Mucosa of rectum (tissue), 2 donors: ENCODE results near the gene PTAR1.

ENCODE experiments used
- H3K27ac ChIP-seq, 2 donors: one replicate each; pipeline ENCODE4 v1.7.0; 2013; ENCODE audit warnings: inconsistent platforms in 2 of 2, low read depth in 2 of 2, low read length in 2 of 2
- H3K27me3 ChIP-seq, 2 donors: one replicate each; pipeline ENCODE4 v1.7.0; 2013; ENCODE audit warnings: low read length in 2 of 2; ENCODE audit not compliant: control insufficient read depth in 2 of 2, insufficient read depth in 2 of 2
- H3K36me3 ChIP-seq, 2 donors: one replicate each; pipeline ENCODE4 v1.7.0; 2013; ENCODE audit warnings: low read length in 2 of 2; ENCODE audit not compliant: control insufficient read depth in 2 of 2, insufficient read depth in 2 of 2
- H3K4me1 ChIP-seq, 2 donors: one replicate each; pipeline ENCODE4 v1.7.0; 2013; ENCODE audit warnings: low read length in 2 of 2, mild to moderate bottlenecking in 1 of 2; ENCODE audit not compliant: control insufficient read depth in 2 of 2, insufficient read depth in 2 of 2
- H3K4me3 ChIP-seq, 2 donors: one replicate each; pipeline ENCODE4 v1.7.0; 2013; ENCODE audit warnings: low read length in 2 of 2
- H3K9ac ChIP-seq, 2 donors: one replicate each; pipeline ENCODE4 v1.7.0; 2013; ENCODE audit warnings: low read length in 2 of 2, low read depth in 1 of 2, mild to moderate bottlenecking in 1 of 2
- H3K9me3 ChIP-seq, 2 donors: one replicate each; pipeline ENCODE4 v1.7.0; 2013; ENCODE audit warnings: low read length in 2 of 2; ENCODE audit not compliant: control insufficient read depth in 2 of 2
- donor health status: healthy.
- donor health status: Normal muscosa, but diverticular disease.

The PTAR1 gene

DNA sequence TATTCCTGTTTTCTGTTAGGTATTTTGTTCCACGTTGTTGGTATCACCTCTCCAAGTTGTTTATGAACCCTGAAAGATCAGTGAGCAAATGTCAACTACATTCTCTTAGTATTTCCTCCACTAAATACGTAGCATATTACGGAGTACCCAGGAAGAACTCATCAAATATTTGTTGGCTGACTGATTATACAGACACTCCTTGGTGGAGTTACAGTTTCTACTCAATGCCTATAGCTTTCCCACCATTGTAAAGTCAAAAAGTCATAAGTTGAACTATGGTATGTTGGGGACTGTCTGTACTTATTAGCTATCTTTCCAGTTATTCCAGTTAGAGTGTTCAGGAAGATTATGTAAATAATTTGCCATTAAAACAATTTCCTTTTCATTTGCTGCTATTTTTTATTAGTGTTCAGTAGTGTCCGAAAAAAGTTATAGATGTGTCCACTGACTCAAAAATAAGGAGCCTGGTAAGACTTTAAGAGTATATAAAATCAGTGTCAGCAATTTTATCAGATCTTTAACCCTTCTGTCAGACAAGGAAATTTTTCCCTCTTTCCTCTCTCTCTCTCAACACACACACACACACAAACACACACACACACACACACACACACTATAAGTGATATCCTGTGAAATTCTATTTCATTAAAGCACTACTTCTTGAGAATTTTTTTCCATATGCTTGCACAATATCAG is 80.8 kb downstream of the PTAR1 start:
- Histone ChIP-seq H3K4me3 (no peak overlapping the region), H3K27ac (no peak overlapping the region), H3K9ac (no peak overlapping the region), H3K27me3 (no peaks in the 10 kb centered on the region), H3K4me1 (no peaks in the 10 kb centered on the region), H3K36me3 (no peaks in the 10 kb centered on the region), H3K9me3 (no peaks in the 10 kb centered on the region)

DNA sequence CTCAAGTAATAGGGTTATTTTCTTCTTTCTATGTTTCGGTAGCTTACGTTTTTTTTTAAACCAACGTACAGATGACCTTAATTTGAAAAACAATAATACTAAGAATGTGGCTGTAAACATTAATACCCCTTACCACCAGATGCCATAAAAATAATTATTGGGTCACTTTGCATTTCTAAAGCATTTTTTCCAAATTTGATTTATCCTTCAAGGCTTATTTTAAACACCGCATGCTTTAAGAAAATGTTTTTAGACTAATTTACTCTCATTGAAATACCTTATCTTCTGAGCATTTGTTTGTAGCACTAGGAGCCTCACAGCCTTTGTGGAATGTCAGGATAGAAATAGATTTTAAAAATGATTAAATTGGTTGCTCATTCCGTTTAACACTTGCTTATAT is 81.9 kb downstream of the PTAR1 start:
- H3K27ac ChIP-seq, result no peak overlapping the region
- H3K4me1 ChIP-seq, result peaks cover 5% of the 10 kb centered on the region in 2 donors
- H3K36me3 ChIP-seq, result no peaks in the 10 kb centered on the region
- no peak overlapping the region for H3K4me3 ChIP-seq
- no peaks in the 10 kb centered on the region for H3K27me3 ChIP-seq
- no peaks in the 10 kb centered on the region for H3K9me3 ChIP-seq
- no peak overlapping the region for H3K9ac ChIP-seq

DNA sequence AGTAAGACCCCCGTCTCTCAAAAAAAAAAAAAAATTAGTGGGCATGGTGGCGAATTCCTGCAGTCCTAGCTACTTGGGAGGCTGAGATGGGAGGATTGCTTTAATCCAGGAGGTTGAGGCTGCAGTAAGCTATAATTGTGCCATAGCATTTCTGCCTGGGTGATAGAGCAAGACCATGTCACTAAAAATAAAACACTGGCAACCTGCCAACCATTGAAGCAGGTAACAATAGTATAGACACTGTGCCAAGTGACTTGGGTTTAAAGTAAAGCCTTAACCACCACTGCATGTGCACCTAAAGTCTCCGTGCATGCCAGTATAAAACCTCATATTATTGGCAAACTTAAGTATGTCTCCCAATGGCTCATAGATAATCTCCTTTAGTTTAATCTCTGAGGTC is 84.2 kb downstream of the PTAR1 start:
- Histone ChIP-seq H3K9ac (no peak overlapping the region), H3K36me3 (no peaks in the 10 kb centered on the region), H3K27me3 (no peaks in the 10 kb centered on the region), H3K27ac (no peak overlapping the region), H3K4me3 (no peak overlapping the region), H3K4me1 (peaks cover 13 to 15% of the 10 kb centered on the region in 2 donors), H3K9me3 (no peaks in the 10 kb centered on the region)

DNA sequence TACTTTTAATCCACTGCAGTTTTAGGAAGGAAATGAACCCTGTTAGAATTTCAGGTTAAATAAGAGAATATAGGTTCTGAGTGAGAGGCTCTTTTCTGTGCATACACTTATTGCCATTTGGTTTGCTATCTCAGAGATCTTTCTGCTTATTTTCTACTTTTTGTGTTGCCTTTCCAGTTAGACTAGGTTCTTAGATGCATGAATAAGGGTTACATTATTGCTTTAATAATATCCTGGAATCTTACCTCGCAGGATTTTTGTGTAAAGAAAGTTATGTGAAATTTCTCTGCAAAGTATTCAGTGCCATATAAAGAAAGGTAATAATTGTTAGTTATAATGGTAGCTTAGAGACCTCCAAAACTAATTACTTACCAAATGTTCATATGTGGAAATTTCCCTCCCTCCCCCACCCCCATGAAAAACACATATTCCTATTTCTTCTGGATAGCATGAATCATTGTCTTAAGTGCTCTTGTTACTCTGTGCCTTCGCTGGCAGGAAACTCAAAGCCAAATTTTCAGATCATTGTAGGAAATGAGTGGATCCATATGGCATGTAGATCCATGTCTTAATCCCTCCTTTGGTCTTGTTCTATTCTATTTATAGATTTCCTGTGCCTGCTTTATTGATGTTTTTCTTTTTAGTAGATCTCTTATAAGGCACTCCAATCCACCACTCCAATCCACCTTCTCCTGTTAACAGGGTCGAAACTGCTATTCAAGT is 84.9 kb downstream of the PTAR1 start:
- Histone ChIP-seq H3K27me3 (no peaks in the 10 kb centered on the region), H3K4me3 (no peak overlapping the region), H3K4me1 (peaks cover 13 to 18% of the 10 kb centered on the region in 2 donors), H3K9ac (no peak overlapping the region), H3K36me3 (no peaks in the 10 kb centered on the region), H3K9me3 (no peaks in the 10 kb centered on the region), H3K27ac (no peak overlapping the region)

DNA sequence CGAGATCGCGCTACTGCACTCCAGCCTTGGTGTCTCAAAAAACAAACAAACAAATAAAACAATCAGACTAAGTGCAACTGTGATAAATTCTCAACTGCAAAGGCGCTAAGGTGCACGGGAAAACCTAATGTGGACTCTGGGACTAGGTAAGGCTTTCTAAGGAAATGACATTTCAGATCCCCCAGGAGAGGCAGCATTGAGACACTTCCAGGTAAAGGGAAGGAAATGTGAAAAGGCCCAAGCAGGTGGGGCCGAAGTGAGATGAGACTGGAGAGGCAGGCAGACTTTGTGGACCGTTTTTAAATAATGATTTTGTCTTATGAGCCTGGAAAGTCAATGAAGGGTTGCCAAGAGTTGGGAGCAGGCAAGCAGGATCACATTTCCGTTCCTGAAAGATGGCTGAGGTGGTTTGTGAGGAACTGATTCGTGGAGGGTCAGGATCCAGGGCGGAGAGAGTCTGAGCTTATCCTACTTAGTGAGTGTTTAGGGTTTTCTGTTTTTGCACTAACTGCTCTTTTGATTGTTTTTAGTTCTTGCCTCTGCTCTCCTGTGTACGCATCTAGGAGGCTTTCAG is 85.6 kb downstream of the PTAR1 start:
- Histone ChIP-seq H3K4me3 (no peak overlapping the region), H3K9me3 (no peaks in the 10 kb centered on the region), H3K36me3 (no peaks in the 10 kb centered on the region), H3K4me1 (peaks cover 13 to 18% of the 10 kb centered on the region in 2 donors), H3K27ac (no peak overlapping the region), H3K27me3 (no peaks in the 10 kb centered on the region), H3K9ac (no peak overlapping the region)

DNA sequence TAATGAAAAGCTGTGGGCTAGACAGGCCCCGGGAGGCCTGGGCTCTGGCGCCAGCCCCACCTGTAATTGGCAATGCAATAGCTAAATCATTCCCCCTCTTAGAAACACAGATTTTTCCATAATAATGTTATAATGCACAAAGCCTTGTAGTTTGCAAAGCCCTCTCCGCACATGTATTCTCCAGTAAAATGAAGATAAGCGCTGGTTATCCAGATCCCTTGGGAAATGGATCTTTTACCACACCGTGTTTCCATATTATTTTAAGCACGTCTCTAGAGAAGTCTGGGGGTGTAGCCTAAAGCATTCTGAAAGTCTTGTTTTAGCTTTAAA is 86.5 kb downstream of the PTAR1 start:
- no peaks in the 10 kb centered on the region for H3K9me3 ChIP-seq
- peaks cover 13 to 18% of the 10 kb centered on the region in 2 donors for H3K4me1 ChIP-seq
- H3K9ac ChIP-seq, result peak overlapping the region; percentile 41 to 73
- H3K4me3 ChIP-seq, result peak overlapping the region; percentile 74 to 79
- no peaks in the 10 kb centered on the region for H3K27me3 ChIP-seq
- H3K27ac ChIP-seq, result peak overlapping the region; percentile 74
- no peaks in the 10 kb centered on the region for H3K36me3 ChIP-seq

DNA sequence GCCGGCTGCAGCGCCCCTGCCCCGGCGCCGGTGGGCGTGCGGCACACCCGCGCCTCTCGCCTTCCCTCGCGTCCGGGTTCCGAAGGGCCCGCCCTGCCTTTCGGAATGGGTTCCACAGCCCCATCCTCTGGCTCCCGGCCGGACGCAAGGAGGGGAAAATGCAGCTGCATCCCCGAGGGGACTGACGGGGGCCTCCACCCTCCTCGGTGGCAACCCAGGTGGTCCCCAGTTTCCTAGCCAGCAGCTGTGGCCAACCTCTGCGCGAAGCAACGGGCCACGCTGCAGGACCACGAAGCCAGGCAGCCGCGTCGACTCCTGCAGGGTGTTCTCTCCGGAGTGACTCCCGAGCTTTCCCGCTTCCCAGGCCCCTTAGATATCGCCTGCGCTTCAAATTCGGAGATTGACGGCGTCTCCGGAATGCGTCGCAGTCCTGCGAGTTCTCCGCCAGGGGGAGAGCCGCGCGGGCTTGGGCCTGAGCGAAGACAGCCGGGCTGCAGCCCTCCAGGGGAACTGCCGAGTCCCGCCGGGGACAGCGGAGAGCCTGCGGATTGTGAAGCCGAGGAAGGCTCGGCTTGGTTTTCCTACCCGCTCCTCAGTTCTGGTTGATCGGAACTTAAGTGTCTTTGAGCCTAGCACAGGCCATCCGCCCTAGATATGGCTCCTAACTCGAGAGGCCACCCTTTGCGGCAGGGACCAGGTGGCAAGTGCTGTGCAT is 87.1 kb downstream of the PTAR1 start:
- Histone ChIP-seq H3K4me1 (peaks cover 13 to 18% of the 10 kb centered on the region in 2 donors), H3K9ac (peak overlapping the region; percentile 54 to 73), H3K4me3 (peak overlapping the region; percentile 74 to 79), H3K27ac (peak overlapping the region; percentile 74), H3K9me3 (no peaks in the 10 kb centered on the region), H3K36me3 (no peaks in the 10 kb centered on the region), H3K27me3 (no peaks in the 10 kb centered on the region)

DNA sequence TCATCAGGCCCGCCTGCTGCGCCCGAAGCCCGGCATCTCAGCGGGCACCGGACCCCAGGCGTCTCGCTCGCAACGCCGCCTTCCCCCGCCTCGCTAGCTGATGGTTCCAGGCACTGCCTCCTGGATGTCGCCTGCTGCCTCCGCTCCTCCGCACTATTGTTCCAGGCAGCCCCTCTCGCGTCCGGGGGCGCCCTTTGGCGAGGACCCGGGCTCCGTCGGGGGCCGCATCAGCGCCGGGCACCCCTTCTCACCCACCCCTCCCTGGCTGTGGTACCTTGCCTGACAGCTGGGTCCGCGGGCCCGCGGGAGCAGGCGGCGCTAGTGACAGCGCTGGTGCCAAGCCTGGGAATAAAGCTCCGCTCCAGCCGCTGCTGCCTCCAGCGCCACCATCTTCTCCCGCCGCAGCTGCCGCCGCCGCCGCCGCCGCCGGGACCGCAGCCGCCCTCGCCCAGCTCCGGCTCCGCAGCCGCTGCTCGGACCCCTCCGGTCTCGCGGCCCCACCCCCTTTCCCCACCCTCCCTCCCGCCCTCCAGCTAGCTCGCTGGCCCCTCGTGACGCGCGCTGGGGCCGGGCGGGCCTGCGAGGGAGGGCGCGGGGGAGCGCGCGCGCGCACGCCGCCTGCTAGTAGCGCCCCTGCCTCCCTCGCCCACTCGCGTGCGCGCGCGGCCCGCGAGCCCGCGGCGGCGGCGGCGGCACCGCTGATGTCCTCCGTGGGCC is 87.8 kb downstream of the PTAR1 start, which contains the start of gene APBA1:
Gene APBA1 (minus strand): TSS at position 493 of the 717 bp plus-strand sequence.
- Histone ChIP-seq H3K36me3 (no peaks in the 10 kb centered on the region), H3K4me3 (peak within 1 kb of the TSS; percentile 74 to 79), H3K27ac (peak within 1 kb of the TSS; percentile 74), H3K27me3 (no peaks in the 10 kb centered on the region), H3K9me3 (no peaks in the 10 kb centered on the region), H3K9ac (peak within 1 kb of the TSS; percentile 54 to 78), H3K4me1 (peaks cover 13 to 18% of the 10 kb centered on the region in 2 donors)

DNA sequence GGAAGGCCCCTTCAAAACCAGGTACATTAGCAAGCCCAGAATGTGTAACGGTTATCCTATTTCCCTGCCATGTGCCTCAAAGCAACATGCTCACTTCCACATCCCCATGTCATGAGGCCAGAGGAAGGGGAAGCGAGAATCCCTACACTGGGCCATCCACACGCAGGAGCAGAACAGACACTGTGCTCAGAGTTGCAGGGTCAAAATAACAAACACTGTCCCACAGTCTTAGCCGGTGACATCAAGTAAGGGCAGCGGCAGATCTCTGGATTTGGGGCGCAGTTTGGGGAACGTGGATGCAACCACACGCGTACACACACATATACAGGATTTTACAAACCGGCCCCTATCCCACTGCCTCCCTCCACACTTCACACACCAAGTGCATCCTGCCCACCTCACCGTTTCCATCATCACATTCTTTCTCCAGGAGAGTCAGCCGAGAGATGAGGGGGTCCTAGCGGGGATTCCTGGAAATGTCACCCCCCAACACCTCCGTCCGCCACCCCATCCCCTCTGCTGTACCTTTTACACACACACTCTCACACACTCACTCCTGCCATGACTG is 88.4 kb downstream of the PTAR1 start:
- H3K27ac ChIP-seq, result peak overlapping the region; percentile 59 to 62
- peak overlapping the region; percentile 70 to 79 for H3K4me3 ChIP-seq
- H3K9me3 ChIP-seq, result no peaks in the 10 kb centered on the region
- H3K27me3 ChIP-seq, result no peaks in the 10 kb centered on the region
- peak overlapping the region; percentile 44 to 78 for H3K9ac ChIP-seq
- no peaks in the 10 kb centered on the region for H3K36me3 ChIP-seq
- H3K4me1 ChIP-seq, result peaks cover 13 to 18% of the 10 kb centered on the region in 2 donors
